GM10266 (cell line): ENCODE measurements around the gene SORT1.
A peak's percentile ranks its signal among the peaks of the same experiment; 100 is the strongest.

ENCODE experiments used
- DNase-seq: peaks from one replicate; pipeline ENCODE4 v3.0.0; 2012; ENCODE audit errors: extremely low spot score
- TF ChIP-seq, protein P1 (sequence below): IDR thresholded peaks from 2 replicates; pipeline ENCODE4 v1.5.1; 2012; ENCODE audit warnings: mild to moderate bottlenecking, low read depth; ENCODE audit not compliant: control insufficient read depth, insufficient read depth; ENCODE audit errors: missing control alignments

Gene SORT1

DNA sequence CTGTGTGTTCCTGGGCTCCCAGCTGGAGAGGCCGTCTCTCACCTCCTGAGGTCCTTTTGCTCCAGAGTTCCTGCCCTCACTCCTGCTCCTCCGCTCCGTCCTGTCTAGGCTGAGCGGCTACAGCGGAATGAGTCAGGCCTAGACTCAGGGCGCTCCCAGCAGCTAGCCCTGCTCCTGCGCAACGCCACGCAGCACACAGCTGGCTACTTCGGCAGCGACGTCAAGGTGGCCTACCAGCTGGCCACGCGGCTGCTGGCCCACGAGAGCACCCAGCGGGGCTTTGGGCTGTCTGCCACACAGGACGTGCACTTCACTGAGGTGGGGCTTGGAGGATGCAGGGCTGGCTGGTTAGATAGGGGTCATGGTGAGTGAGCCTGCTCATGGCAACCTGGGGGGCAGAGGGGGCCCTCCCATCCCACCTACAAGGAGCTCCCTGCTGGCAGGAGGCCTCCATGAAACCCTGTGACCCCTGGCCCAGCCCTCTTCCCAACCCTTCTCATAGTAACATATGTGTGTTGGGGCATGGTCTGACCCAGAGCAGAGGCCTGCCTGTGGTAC lies 129.9 kb downstream of the SORT1 start:
- TF ChIP-seq, protein P1, sequence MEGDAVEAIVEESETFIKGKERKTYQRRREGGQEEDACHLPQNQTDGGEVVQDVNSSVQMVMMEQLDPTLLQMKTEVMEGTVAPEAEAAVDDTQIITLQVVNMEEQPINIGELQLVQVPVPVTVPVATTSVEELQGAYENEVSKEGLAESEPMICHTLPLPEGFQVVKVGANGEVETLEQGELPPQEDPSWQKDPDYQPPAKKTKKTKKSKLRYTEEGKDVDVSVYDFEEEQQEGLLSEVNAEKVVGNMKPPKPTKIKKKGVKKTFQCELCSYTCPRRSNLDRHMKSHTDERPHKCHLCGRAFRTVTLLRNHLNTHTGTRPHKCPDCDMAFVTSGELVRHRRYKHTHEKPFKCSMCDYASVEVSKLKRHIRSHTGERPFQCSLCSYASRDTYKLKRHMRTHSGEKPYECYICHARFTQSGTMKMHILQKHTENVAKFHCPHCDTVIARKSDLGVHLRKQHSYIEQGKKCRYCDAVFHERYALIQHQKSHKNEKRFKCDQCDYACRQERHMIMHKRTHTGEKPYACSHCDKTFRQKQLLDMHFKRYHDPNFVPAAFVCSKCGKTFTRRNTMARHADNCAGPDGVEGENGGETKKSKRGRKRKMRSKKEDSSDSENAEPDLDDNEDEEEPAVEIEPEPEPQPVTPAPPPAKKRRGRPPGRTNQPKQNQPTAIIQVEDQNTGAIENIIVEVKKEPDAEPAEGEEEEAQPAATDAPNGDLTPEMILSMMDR = no peak

GRCh38 chr1:109266965-109267364 lies 130.8 kb downstream of the SORT1 start:
- no peak for DNase-seq
- TF ChIP-seq, protein P1 = no peak

More for the DNA sequence above, 129.9 kb downstream of the SORT1 start:
- DNase-seq = no peak

GRCh38 chr1:109265741-109266330 lies 131.9 kb downstream of the SORT1 start:
- TF ChIP-seq, protein P1 = no peak

DNA sequence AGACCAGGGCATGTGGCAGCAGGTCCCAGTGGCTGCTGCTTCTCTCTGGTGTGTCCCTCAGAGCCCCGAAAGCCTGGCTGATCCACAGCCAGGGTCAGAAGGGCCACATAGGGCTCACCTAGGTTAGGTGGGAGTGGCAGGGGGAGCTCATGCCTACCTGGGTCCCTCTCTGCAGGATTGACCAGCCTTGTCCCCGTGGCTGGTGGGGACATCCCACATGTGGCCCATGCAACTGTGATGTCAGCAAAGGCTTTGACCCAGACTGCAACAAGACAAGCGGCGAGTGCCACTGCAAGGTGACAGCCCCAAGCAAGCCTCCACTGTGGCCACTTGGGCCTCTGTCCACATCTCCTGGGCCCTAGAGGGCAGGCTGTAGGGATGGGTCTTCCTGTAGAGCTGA lies 132.7 kb downstream of the SORT1 start:
- TF ChIP-seq, protein P1 = no peak
- DNase-seq = no peak

More at GRCh38 chr1:109265741-109266330, 131.9 kb downstream of the SORT1 start:
- no peak for DNase-seq

DNA sequence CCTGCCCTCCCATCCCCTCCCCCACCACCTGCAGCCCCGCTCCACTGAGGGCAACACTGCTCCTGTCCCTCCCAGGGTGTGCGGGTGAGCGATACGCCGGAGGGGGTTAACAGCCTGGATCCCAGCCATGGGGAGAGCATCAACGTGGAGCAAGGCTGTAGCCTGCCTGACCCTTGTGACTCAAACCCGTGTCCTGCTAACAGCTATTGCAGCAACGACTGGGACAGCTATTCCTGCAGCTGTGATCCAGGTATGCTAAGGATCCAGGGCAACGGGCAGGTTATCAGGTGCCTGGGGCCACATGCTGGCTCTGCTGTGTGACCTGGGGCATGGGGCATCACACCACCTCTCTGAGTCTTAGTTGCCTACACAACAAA lies 133.4 kb downstream of the SORT1 start:
- no peak for DNase-seq
- TF ChIP-seq, protein P1 = no peak

DNA sequence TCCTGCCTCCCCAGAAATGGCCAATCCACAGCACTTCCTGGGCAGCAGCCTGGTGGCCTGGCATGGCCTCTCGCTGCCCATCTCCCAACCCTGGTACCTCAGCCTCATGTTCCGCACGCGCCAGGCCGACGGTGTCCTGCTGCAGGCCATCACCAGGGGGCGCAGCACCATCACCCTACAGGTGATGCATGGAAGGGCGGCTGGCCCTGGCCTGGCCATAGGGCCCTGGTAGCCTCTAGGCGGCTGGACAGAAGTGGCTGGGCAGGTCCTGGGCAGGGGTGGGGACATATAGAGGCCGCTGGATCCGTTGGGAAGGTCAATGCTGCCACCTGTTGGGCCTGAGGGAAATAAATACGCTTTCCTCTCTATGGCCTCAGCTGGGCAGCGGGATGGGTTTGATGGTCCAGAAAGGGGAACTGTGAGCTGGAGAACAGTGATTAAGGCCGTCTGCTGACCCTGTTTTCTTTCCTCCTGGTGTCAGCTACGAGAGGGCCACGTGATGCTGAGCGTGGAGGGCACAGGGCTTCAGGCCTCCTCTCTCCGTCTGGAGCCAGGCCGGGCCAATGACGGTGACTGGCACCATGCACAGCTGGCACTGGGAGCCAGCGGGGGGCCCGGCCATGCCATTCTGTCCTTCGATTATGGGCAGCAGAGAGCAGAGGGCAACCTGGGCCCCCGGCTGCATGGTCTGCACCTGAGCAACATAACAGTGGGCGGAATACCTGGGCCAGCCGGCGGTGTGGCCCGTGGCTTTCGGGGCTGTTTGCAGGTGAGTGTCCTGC lies 133.9 kb downstream of the SORT1 start:
- DNase-seq = peak; percentile 92

DNA sequence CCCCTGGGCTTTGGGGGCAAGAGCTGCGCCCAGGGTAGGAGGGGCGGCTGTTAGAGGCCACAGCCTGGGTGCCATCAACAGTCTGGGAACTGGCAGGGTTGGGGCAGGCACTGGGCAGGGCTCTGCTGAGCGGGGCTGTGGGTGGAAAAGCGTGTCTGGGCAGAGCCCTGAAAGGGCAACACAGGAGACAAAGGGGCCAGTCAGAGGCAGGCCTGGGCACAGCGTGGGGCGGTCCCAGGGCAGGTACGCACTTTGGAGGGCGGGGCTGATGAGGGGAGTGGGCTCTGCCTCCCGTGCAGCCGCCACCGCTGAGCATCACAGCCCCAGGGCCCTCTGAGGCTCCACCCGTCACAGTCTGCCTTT lies 134.5 kb downstream of the SORT1 start:
- TF ChIP-seq, protein P1 = peak; percentile 17
- no peak for DNase-seq

More for the DNA sequence above, 133.9 kb downstream of the SORT1 start:
- TF ChIP-seq, protein P1 = peak; percentile 96
